NOMO-1 treated with dmso at 0.1 percent for 144 hours (cell line): ENCODE data around the gene ANKRD9.

Experiments used
- DNase-seq: peaks from one replicate; lab custom pipeline; 2025; ENCODE audit not compliant: unreplicated experiment; lab: John Stamatoyannopoulos, UW

Gene ANKRD9

GRCh38 chr14:102499401-102500157, 10.0 kb downstream of the ANKRD9 start:
- no peak for DNase-seq

- DNase-seq: no peak
These were observed 10.8 kb downstream of the ANKRD9 start for GRCh38 chr14:102498678-102499265.

GRCh38 chr14:102497998-102498677, 11.4 kb downstream of the ANKRD9 start:
- DNase-seq: no peak

- no peak for DNase-seq
These were observed 12.4 kb downstream of the ANKRD9 start for GRCh38 chr14:102496958-102497744.

- no peak for DNase-seq
These were observed 13.3 kb downstream of the ANKRD9 start for GRCh38 chr14:102496331-102496691.

GRCh38 chr14:102495491-102496330, 13.9 kb downstream of the ANKRD9 start:
- DNase-seq: no peak

- DNase-seq: no peak
These were observed 16.0 kb downstream of the ANKRD9 start for GRCh38 chr14:102493585-102493984.

GRCh38 chr14:102493096-102493495, 16.5 kb downstream of the ANKRD9 start:
- no peak for DNase-seq

GRCh38 chr14:102492531-102492910, 17.1 kb downstream of the ANKRD9 start:
- no peak for DNase-seq

- DNase-seq: no peak
These were observed 17.6 kb downstream of the ANKRD9 start for GRCh38 chr14:102491786-102492530.

- no peak for DNase-seq
These were observed 18.2 kb downstream of the ANKRD9 start for GRCh38 chr14:102491366-102491765.

GRCh38 chr14:102490456-102490855, 19.1 kb downstream of the ANKRD9 start:
- no peak for DNase-seq

GRCh38 chr14:102487204-102487577, 22.4 kb downstream of the ANKRD9 start:
- DNase-seq: no peak

- DNase-seq: no peak
These were observed 22.9 kb downstream of the ANKRD9 start for GRCh38 chr14:102486513-102487203.

GRCh38 chr14:102485693-102486512, 23.7 kb downstream of the ANKRD9 start:
- DNase-seq: no peak

GRCh38 chr14:102484316-102484715, 25.3 kb downstream of the ANKRD9 start:
- no peak for DNase-seq

- DNase-seq: no peak
These were observed 27.8 kb downstream of the ANKRD9 start for GRCh38 chr14:102481791-102482238.

- DNase-seq: no peak
These were observed 28.2 kb downstream of the ANKRD9 start for GRCh38 chr14:102481371-102481770.
